ENCODE measurements around the gene RHCE.

DNA sequence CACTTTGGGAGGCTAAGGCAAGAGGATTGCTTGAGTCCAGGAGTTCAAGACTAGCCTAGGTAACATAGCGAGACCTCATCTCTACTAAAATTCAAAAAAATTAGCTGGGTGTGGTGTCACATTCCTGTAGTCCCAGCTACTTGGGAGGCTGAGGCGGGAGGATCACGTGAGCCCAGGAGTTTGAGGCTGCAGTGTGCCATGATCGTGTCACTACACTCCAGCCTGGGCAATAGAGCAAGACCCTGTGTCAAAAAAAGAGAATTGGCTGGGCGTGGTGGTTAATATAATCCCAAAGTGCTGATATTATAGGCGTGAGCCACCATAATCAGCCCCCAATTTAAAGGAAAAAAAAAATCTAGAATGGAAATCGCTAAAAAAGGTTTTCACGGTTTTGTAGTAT lies 17.0 kb upstream of the RHCE start:
- no peak for TF ChIP-seq POLR2A (IDR thresholded peaks at IDR 0.05; ENCODE audit: low read length)
- TF ChIP-seq GATA1 (IDR thresholded peaks at IDR 0.05; ENCODE audit: low read depth, low read length) = no peak
